ENCODE results near the gene CTNNBL1. TPM values are rescaled to one million over a fixed set of nuclear protein-coding genes. Genes with fewer than 3 reads are reported as not detected.

CTNNBL1 gene
- total and polyA plus RNA-seq, 12 donors: 42.2 to 104 (median 52.0) TPM

GRCh38 chr20:37849566-37849965 is 155.7 kb downstream of the CTNNBL1 start:
- no peak for DNase-seq
- Histone ChIP-seq H3K4me1 (peaks cover 0 to 14% (median 3%) of the 10 kb centered on the region in 9 donors), H3K9me3 (no peaks in the 10 kb centered on the region), H3K4me3 (no peak overlapping the region), H3K36me3 (peaks cover 0 to 93% (median 11%) of the 10 kb centered on the region in 9 donors), H3K27ac (no peak overlapping the region), H3K27me3 (no peaks in the 10 kb centered on the region)
- WGBS, 2 donors: 80 to 86% methylated on average over 2 of the region's 2 CpGs
- ATAC-seq: no peak
- intact Hi-C loops (cut with DNase I): no loop called here
- TF ChIP-seq CTCF (IDR thresholded peaks at IDR 0.05): no peak

- H3K4me1 ChIP-seq: peaks cover 0 to 14% (median 3%) of the 10 kb centered on the region in 9 donors
- TF ChIP-seq CTCF (IDR thresholded peaks at IDR 0.05): no peak
- peaks cover 0 to 92% (median 11%) of the 10 kb centered on the region in 9 donors for H3K36me3 ChIP-seq
- 87 to 89% methylated on average over 6 of the region's 6 CpGs for WGBS, 2 donors
- no peaks in the 10 kb centered on the region for H3K27me3 ChIP-seq
- no peak overlapping the region for H3K27ac ChIP-seq
- ATAC-seq (no peak), DNase-seq (no peak)
- H3K4me3 ChIP-seq: no peak overlapping the region
- no peaks in the 10 kb centered on the region for H3K9me3 ChIP-seq
- intact Hi-C loops (cut with DNase I): no loop called here
Measured at GRCh38 chr20:37850036-37850592, 156.3 kb downstream of the CTNNBL1 start.

GRCh38 chr20:37850724-37851355 is 157.0 kb downstream of the CTNNBL1 start:
- no peak overlapping the region for H3K4me3 ChIP-seq
- no peak for DNase-seq
- H3K4me1 ChIP-seq: peaks cover 0 to 9% (median 3%) of the 10 kb centered on the region in 9 donors
- H3K36me3 ChIP-seq: peaks cover 0 to 93% (median 11%) of the 10 kb centered on the region in 9 donors
- no peaks in the 10 kb centered on the region for H3K27me3 ChIP-seq
- TF ChIP-seq CTCF (IDR thresholded peaks at IDR 0.05): no peak
- intact Hi-C loops (cut with DNase I): no loop called here
- no peak for ATAC-seq
- no peaks in the 10 kb centered on the region for H3K9me3 ChIP-seq
- H3K27ac ChIP-seq: no peak overlapping the region
- WGBS, 2 donors: 74 to 78% methylated on average over 10 of the region's 10 CpGs

GRCh38 chr20:37852666-37853065 is 158.8 kb downstream of the CTNNBL1 start:
- Histone ChIP-seq H3K9me3 (no peaks in the 10 kb centered on the region), H3K27me3 (no peaks in the 10 kb centered on the region), H3K4me1 (peaks cover 0 to 19% (median 8%) of the 10 kb centered on the region in 9 donors), H3K4me3 (no peak overlapping the region), H3K36me3 (peaks cover 0 to 80% (median 11%) of the 10 kb centered on the region in 9 donors), H3K27ac (no peak overlapping the region)
- WGBS, 2 donors: 96% methylated on average over 6 of the region's 6 CpGs
- DNase-seq (no peak), ATAC-seq (no peak)
- no peak for TF ChIP-seq CTCF (IDR thresholded peaks at IDR 0.05)
- intact Hi-C loops (cut with DNase I): no loop called here

All from heart right ventricle (tissue), 16 donors.